Measurements from ENCODE around the gene GALNT2. TPM values are rescaled to one million over a fixed set of nuclear protein-coding genes. Genes with fewer than 3 reads are reported as not detected.

Gene GALNT2
- total and polyA plus RNA-seq, 2 of the 4 experiments (the other 2 are of a cell fraction) = 50.4 to 189 TPM

- Histone ChIP-seq H4K5ac (ENCODE audit: low read depth, low read length) (no peak overlapping the region), H3K4me3 (ENCODE audit: insufficient read depth, low read depth, low read length) (no peak overlapping the region), H3K9me1 (ENCODE audit: insufficient read depth, low read length) (peaks cover 26% of the 10 kb centered on the region), H2AFZ (replicated peaks; ENCODE audit: low read length, poor library complexity) (no peak overlapping the region), H3K56ac (ENCODE audit: extremely low read depth, insufficient read depth, low read length) (no peak overlapping the region), H3K4me2 (ENCODE audit: low read depth, low read length) (no peak overlapping the region), H3K9me3 (ENCODE audit: control insufficient read depth, insufficient read depth, low read length) (no peaks in the 10 kb centered on the region), H2AK9ac (replicated peaks; ENCODE audit: low read depth, low read length, poor library complexity) (no peak overlapping the region), H4K8ac (ENCODE audit: low read depth in 2 of 2, low read length in 2 of 2) (no peak overlapping the region), H3K36me3 (ENCODE audit: control insufficient read depth, insufficient read depth, low read length) (no peaks in the 10 kb centered on the region; the same call in 1 of the 2 replicates), H3K79me1 (ENCODE audit: low read depth in 1 of 2, low read length in 2 of 2) (peaks cover 52 to 76% of the 10 kb centered on the region in 2 experiments), H3K14ac (replicated peaks; ENCODE audit: low read depth, low read length) (no peak overlapping the region), H2BK15ac (ENCODE audit: low read depth, low read length) (no peak overlapping the region), H3K23ac (ENCODE audit: low read depth, low read length) (no peak overlapping the region), H4K91ac (ENCODE audit: insufficient read depth, low read depth, low read length) (no peak overlapping the region), H2BK20ac (ENCODE audit: low read depth, low read length) (no peak overlapping the region), H2AK5ac (ENCODE audit: low read depth, low read length) (no peak overlapping the region), H3K9ac (ENCODE audit: low read depth, low read length) (no peak overlapping the region), H3K4me1 (ENCODE audit: control insufficient read depth, insufficient read depth, low read length) (peaks cover 6% of the 10 kb centered on the region), H3K18ac (ENCODE audit: low read depth, low read length) (no peak overlapping the region), H3K27me3 (ENCODE audit: control insufficient read depth, insufficient read depth, low read length) (no peaks in the 10 kb centered on the region), H3K4ac (ENCODE audit: low read depth, low read length) (no peak overlapping the region), H2BK120ac (ENCODE audit: low read depth, low read length) (no peak overlapping the region), H3K27ac (ENCODE audit: insufficient read depth, low read length) (no peak overlapping the region), H2BK5ac (ENCODE audit: low read depth, low read length, poor library complexity, severe bottlenecking) (no peak overlapping the region), H4K20me1 (ENCODE audit: insufficient read depth, low read length) (peaks cover 46% of the 10 kb centered on the region)
- intact Hi-C loops (cut with micrococcal nuclease) = no loop called here
- in situ Hi-C loops (cut with MboI; ENCODE audit: low sequenced_read_pairs) = no loop called here
- no TSS peak for BruUV-seq (replicated peaks)
- DNase-seq = no peak
- ChIA-PET CTCF (no interaction called here), POLR2A (ENCODE audit: unreplicated experiment) (no interaction called here)
- ATAC-seq (ENCODE audit: low read depth) = no peak
- no peak for TF ChIP-seq RCOR1 (IDR thresholded peaks at IDR 0.05; ENCODE audit: insufficient replicate concordance, low read length)
- TF ChIP-seq BHLHE40 (IDR thresholded peaks at IDR 0.05; ENCODE audit: low read depth, low read length) = no peak
- no peak for TF ChIP-seq RFX5 (IDR thresholded peaks at IDR 0.05; ENCODE audit: low read depth, low read length)
- dilution Hi-C loops (cut with HindIII; ENCODE audit: low sequenced_read_pairs, unreplicated experiment) = no loop called here
- no CpG with 5 or more reads among the region's 5 CpGs for WGBS, 2 experiments (ENCODE audit: extremely low coverage in 2 of 2, insufficient read length in 1 of 2)
Measured at GRCh38 chr1:230189824-230190223, 122.8 kb downstream of the GALNT2 start.

Data from IMR-90 (cell line).